ENCODE results near the gene ITGA7. TPM values are rescaled to one million over a fixed set of nuclear protein-coding genes. Genes with fewer than 3 reads are reported as not detected.
A peak's percentile ranks its signal among the peaks of the same experiment; 100 is the strongest.

Gene ITGA7
- total RNA-seq, 1 donor from 2014 or later: 23.6 TPM

- Histone ChIP-seq H3K27ac (peak within 1 kb of the TSS; percentile 94), H3K27me3 (no peaks in the 10 kb centered on the region), H3K36me3 (peaks cover 0 to 13% of the 10 kb centered on the region in 2 donors), H3K4me3 (no peak within 1 kb of the TSS), H3K9me3 (no peaks in the 10 kb centered on the region), H3K4me1 (peaks cover 60% of the 10 kb centered on the region)
- no peak for TF ChIP-seq CTCF (IDR thresholded peaks at IDR 0.05)
- peak in 1 of 2 donors; percentile 46 for TF ChIP-seq POLR2AphosphoS5 (IDR thresholded peaks at IDR 0.05; ENCODE audit: insufficient read depth in 1 of 2, low read depth in 1 of 2)
- no peak for TF ChIP-seq POLR2A (IDR thresholded peaks at IDR 0.05)
- intact Hi-C loops (cut with DNase I): no loop called here
- no peak for DNase-seq (ENCODE audit: extremely low spot score in 2 of 2)
Observed at GRCh38 chr12:55720071-55720564, 12.4 kb upstream of the ITGA7 start, which contains the start of gene RDH5. Gene RDH5 (plus strand): TSS chr12:55720393. CDS start chr12:55721185, 792 bp downstream.

- Histone ChIP-seq H3K4me3 (no peak overlapping the region), H3K27me3 (no peaks in the 10 kb centered on the region), H3K9me3 (no peaks in the 10 kb centered on the region), H3K4me1 (peaks cover 60% of the 10 kb centered on the region), H3K36me3 (peaks cover 0 to 5% of the 10 kb centered on the region in 2 donors), H3K27ac (peak overlapping the region; percentile 94)
- no peak for TF ChIP-seq POLR2AphosphoS5 (IDR thresholded peaks at IDR 0.05; ENCODE audit: insufficient read depth in 1 of 2, low read depth in 1 of 2)
- no peak for TF ChIP-seq POLR2A (IDR thresholded peaks at IDR 0.05)
- TF ChIP-seq CTCF (IDR thresholded peaks at IDR 0.05): no peak
- DNase-seq (ENCODE audit: extremely low spot score in 2 of 2): no peak
- intact Hi-C loops (cut with DNase I): no loop called here
Observed at GRCh38 chr12:55719371-55719770, 11.7 kb upstream of the ITGA7 start.

- intact Hi-C loops (cut with DNase I): no loop called here
Observed at GRCh38 chr12:55718624-55719275, 11.0 kb upstream of the ITGA7 start.

GRCh38 chr12:55718015-55718414, 10.3 kb upstream of the ITGA7 start:
- no peak overlapping the region for H3K4me3 ChIP-seq
- peaks cover 60% of the 10 kb centered on the region for H3K4me1 ChIP-seq
- DNase-seq (ENCODE audit: extremely low spot score in 2 of 2): no peak
- H3K27ac ChIP-seq: peak overlapping the region; percentile 94
- intact Hi-C loops (cut with DNase I): no loop called here
- no peaks in the 10 kb centered on the region for H3K36me3 ChIP-seq
- no peaks in the 10 kb centered on the region for H3K9me3 ChIP-seq
- TF ChIP-seq CTCF (IDR thresholded peaks at IDR 0.05) (no peak), POLR2AphosphoS5 (IDR thresholded peaks at IDR 0.05; ENCODE audit: insufficient read depth in 1 of 2, low read depth in 1 of 2) (no peak), POLR2A (IDR thresholded peaks at IDR 0.05) (no peak)
- H3K27me3 ChIP-seq: no peaks in the 10 kb centered on the region

More at GRCh38 chr12:55718624-55719275, 11.0 kb upstream of the ITGA7 start:
- no peaks in the 10 kb centered on the region for H3K27me3 ChIP-seq
- H3K9me3 ChIP-seq: no peaks in the 10 kb centered on the region
- peak overlapping the region; percentile 94 for H3K27ac ChIP-seq
- no peaks in the 10 kb centered on the region for H3K36me3 ChIP-seq
- peaks cover 60% of the 10 kb centered on the region for H3K4me1 ChIP-seq
- TF ChIP-seq POLR2A (IDR thresholded peaks at IDR 0.05) (no peak), POLR2AphosphoS5 (IDR thresholded peaks at IDR 0.05; ENCODE audit: insufficient read depth in 1 of 2, low read depth in 1 of 2) (no peak), CTCF (IDR thresholded peaks at IDR 0.05) (no peak)
- H3K4me3 ChIP-seq: no peak overlapping the region
- DNase-seq (ENCODE audit: extremely low spot score in 2 of 2): no peak
